Muscle of leg (tissue), 16 donors: ENCODE measurements around the gene RNF157. TPM values are rescaled to one million over a fixed set of nuclear protein-coding genes. Genes with fewer than 3 reads are reported as not detected.
A peak's percentile ranks its signal among the peaks of the same experiment; 100 is the strongest.

Experiments
- DNase-seq: peaks from one replicate; pipeline ENCODE4 v3.0.0; 2013
- H3K27ac ChIP-seq: one replicate; pipeline ENCODE4 v1.5.1; 2013; ENCODE audit warnings: mild to moderate bottlenecking, low read length, control low read depth
- H3K27me3 ChIP-seq: one replicate; pipeline ENCODE4 v1.6.1; 2013; ENCODE audit warnings: low read length; ENCODE audit not compliant: control insufficient read depth, insufficient read depth
- H3K36me3 ChIP-seq: one replicate; pipeline ENCODE4 v1.6.1; 2013; ENCODE audit warnings: low read length; ENCODE audit not compliant: control insufficient read depth, insufficient read depth
- H3K4me1 ChIP-seq: one replicate; pipeline ENCODE4 v1.6.1; 2013; ENCODE audit warnings: low read length; ENCODE audit not compliant: control insufficient read depth, insufficient read depth
- H3K4me3 ChIP-seq: one replicate; pipeline ENCODE4 v1.5.1; 2013; ENCODE audit warnings: low read length, control low read depth
- H3K9me3 ChIP-seq: replicated peaks from 2 replicates; pipeline ENCODE4 v1.6.1; 2013; ENCODE audit warnings: low read depth, low read length; ENCODE audit not compliant: control insufficient read depth
- WGBS: methylation state at CpG from one replicate; pipeline ENCODE4 v1.1.5; 2013; ENCODE audit warnings: missing lambda C conversion rate; ENCODE audit not compliant: insufficient coverage; 5-methylcytosine and 5-hydroxymethylcytosine counted together
- long read RNA-seq, 11 donors: transcript quantifications; one replicate each; lab custom pipeline, GENCODE V29; 2026
- polyA plus RNA-seq, 8 donors: library from polyadenylated mRNA; unstranded; fragments of 120-200 nt; gene quantifications; one replicate each; pipeline versions ENCODE4 v1.2.1 to v1.2.3, GENCODE V29; 2013; ENCODE audit warnings: inconsistent platforms in 1 of 8, low replicate concordance in 1 of 8; ENCODE audit not compliant: insufficient read length in 8 of 8, insufficient read depth in 1 of 8
- total RNA-seq: library from RNA; stranded (reverse); fragments of 120-200 nt; gene quantifications from one replicate; pipeline ENCODE4 v1.2.4, GENCODE V29; 2013

The RNF157 gene
- 5.5 TPM for total RNA-seq
- polyA plus RNA-seq = 10 to 100 TPM in 5 of 8 donors, 1 to 10 TPM in 3; 6.4 to 11.1 (median 10.1) TPM
- long read RNA-seq, donor 1 = 0 reads
- long read RNA-seq, donor 2 = 0 reads
- long read RNA-seq, donor 3, partial matches to known transcripts = 0 of 1 reads
- long read RNA-seq, donor 3, other reads (novel, unspliced or antisense) = 0 of 1 reads
- long read RNA-seq, donor 4 = 0 reads
- long read RNA-seq, donor 5 = 0 reads
- long read RNA-seq, donor 6, partial matches to known transcripts = 0 of 1 reads
- long read RNA-seq, donor 6, other reads (novel, unspliced or antisense) = 0 of 1 reads
- long read RNA-seq, donor 7 = 0 reads
- long read RNA-seq, donor 8 = 0 reads
- long read RNA-seq, donor 9 = 0 reads
- long read RNA-seq, donor 10, partial matches to known transcripts = 0 of 1 reads
- long read RNA-seq, donor 10, other reads (novel, unspliced or antisense) = 0 of 1 reads
- long read RNA-seq, donor 11, full-length matches to known transcripts = 3 of 3 reads
- long read RNA-seq, donor 11, partial matches to known transcripts = 0 of 3 reads
- long read RNA-seq, donor 11, other reads (novel, unspliced or antisense) = 0 of 3 reads

- H3K4me1 ChIP-seq = peaks cover 11% of the 10 kb centered on the region
- H3K9me3 ChIP-seq = no peaks in the 10 kb centered on the region
- no peaks in the 10 kb centered on the region for H3K36me3 ChIP-seq
- H3K4me3 ChIP-seq = peak within 1 kb of the TSS; percentile 64
- H3K27ac ChIP-seq = peak within 1 kb of the TSS; percentile 44
- H3K27me3 ChIP-seq = peaks cover 36% of the 10 kb centered on the region
- peak; percentile 77 for DNase-seq
- 1% methylated on average over 87 of the region's 102 CpGs for whole genome bisulfite sequencing
These were observed at the start of gene RNF157 for GRCh38 chr17:76240461-76241203. RNF157 (minus strand) TSS chr17:76240493; CDS start chr17:76240240, 253 bp downstream.

- Histone ChIP-seq H3K4me1 (peaks cover 27% of the 10 kb centered on the region), H3K4me3 (no peak overlapping the region), H3K27ac (no peak overlapping the region), H3K27me3 (no peaks in the 10 kb centered on the region), H3K36me3 (no peaks in the 10 kb centered on the region), H3K9me3 (no peaks in the 10 kb centered on the region)
- 71% methylated on average over 23 of the region's 23 CpGs for WGBS
- DNase-seq = no peak
These were observed 41.5 kb upstream of the RNF157 start for GRCh38 chr17:76281573-76282371.

- H3K4me1 ChIP-seq = peaks cover 31% of the 10 kb centered on the region
- H3K9me3 ChIP-seq = no peaks in the 10 kb centered on the region
- 92% methylated on average over 13 of the region's 15 CpGs for WGBS
- H3K27me3 ChIP-seq = no peaks in the 10 kb centered on the region
- no peak for DNase-seq
- no peak overlapping the region for H3K4me3 ChIP-seq
- no peaks in the 10 kb centered on the region for H3K36me3 ChIP-seq
- H3K27ac ChIP-seq = no peak overlapping the region
These were observed 40.4 kb upstream of the RNF157 start for GRCh38 chr17:76280650-76281049.

- Histone ChIP-seq H3K4me1 (peaks cover 31% of the 10 kb centered on the region), H3K27ac (no peak overlapping the region), H3K4me3 (no peak overlapping the region), H3K36me3 (no peaks in the 10 kb centered on the region), H3K9me3 (no peaks in the 10 kb centered on the region), H3K27me3 (no peaks in the 10 kb centered on the region)
- DNase-seq = no peak
- WGBS = 81% methylated on average over 5 of the region's 15 CpGs
These were observed 39.5 kb upstream of the RNF157 start for GRCh38 chr17:76279742-76280287.

- Histone ChIP-seq H3K9me3 (no peaks in the 10 kb centered on the region), H3K4me3 (no peak overlapping the region), H3K27me3 (no peaks in the 10 kb centered on the region), H3K36me3 (no peaks in the 10 kb centered on the region), H3K27ac (no peak overlapping the region), H3K4me1 (peaks cover 31% of the 10 kb centered on the region)
- peak; percentile 89 for DNase-seq
- 46% methylated on average over 20 of the region's 28 CpGs for WGBS
These were observed 38.9 kb upstream of the RNF157 start for GRCh38 chr17:76278952-76279741.

GRCh38 chr17:76278268-76278908, 38.1 kb upstream of the RNF157 start:
- Histone ChIP-seq H3K9me3 (no peaks in the 10 kb centered on the region), H3K4me1 (peaks cover 36% of the 10 kb centered on the region), H3K27me3 (no peaks in the 10 kb centered on the region), H3K36me3 (no peaks in the 10 kb centered on the region), H3K27ac (no peak overlapping the region), H3K4me3 (no peak overlapping the region)
- WGBS = 81% methylated on average over 19 of the region's 19 CpGs
- DNase-seq = no peak

GRCh38 chr17:76277300-76278267, 37.3 kb upstream of the RNF157 start:
- 87% methylated on average over 31 of the region's 31 CpGs for WGBS
- no peak for DNase-seq
- H3K4me3 ChIP-seq = no peak overlapping the region
- no peak overlapping the region for H3K27ac ChIP-seq
- no peaks in the 10 kb centered on the region for H3K36me3 ChIP-seq
- H3K27me3 ChIP-seq = no peaks in the 10 kb centered on the region
- peaks cover 41% of the 10 kb centered on the region for H3K4me1 ChIP-seq
- H3K9me3 ChIP-seq = no peaks in the 10 kb centered on the region
